Hepatic stellate cell (primary cell): Measurements from ENCODE around the gene DCAF10.
"Not testable (repeated sequence)": the region's sequence is repeated elsewhere in the genome, so short reads cannot be mapped to it uniquely, and the experiment has no call there.

Source experiments
- DNase-seq: peaks from one replicate; pipeline ENCODE4 v3.0.0; 2011; ENCODE audit warnings: low spot score

DCAF10 gene

DNA sequence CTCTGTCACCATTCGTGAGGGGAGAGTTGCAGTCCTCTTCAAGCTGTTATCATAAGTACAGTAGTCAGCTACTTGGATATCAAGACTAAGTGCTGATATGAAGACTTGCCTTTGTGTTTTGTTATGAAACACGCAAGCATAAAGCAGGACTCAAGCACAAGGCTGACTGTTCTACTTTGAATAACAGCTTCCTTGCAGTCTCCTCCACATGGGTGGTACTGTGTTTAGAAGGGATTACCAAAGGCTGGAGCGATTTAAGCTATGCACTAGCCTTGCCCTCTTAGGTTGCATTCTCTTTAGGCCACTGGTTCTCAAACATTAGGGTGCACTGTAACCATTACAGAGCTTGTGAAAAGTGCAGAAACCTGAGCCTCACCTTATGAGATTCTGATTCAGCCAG lies 61.9 kb downstream of the DCAF10 start:
- DNase-seq = no peak

- no peak for DNase-seq
Measured at GRCh38 chr9:37870081-37870798, 69.6 kb downstream of the DCAF10 start.

- no peak for DNase-seq
Measured at GRCh38 chr9:37870799-37871176, 70.2 kb downstream of the DCAF10 start.

DNA sequence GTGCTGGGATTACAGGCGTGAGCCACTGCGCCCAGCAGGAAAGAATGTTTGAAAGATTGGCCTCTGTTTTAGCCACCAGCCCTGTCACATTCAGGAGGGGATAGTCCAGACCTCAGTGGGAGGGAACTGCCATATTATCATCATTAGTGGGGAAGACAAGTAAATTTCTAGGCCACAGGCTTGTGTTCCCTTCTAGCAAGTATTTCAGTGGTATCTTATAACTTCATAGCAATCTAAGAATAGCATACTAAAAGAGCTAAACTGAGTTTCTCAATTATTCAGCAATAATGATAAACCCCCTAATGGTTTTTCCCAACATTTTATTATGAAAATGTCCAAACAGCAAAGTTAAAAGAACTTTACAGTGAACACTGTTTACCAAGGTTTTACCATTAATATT lies 73.4 kb downstream of the DCAF10 start:
- no peak for DNase-seq

DNA sequence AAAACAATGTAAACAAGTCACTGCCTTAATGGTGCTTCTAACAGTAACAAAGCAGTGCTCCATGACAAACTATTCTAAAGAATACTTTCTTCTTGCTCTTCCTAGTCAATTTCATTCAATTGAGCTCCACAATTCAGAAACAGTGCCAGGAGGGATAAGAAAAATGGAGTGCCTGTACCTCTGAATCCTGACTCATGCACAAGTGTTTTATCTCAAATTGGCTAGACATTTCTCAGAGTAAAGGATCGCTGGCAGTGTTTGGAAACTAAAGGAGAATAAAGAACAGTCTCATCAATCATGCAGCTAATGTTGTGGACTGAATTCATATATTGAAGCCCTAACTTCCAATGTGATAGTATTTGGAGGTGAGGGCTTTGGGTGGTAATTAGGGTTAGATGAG lies 75.8 kb downstream of the DCAF10 start:
- no peak for DNase-seq

DNA sequence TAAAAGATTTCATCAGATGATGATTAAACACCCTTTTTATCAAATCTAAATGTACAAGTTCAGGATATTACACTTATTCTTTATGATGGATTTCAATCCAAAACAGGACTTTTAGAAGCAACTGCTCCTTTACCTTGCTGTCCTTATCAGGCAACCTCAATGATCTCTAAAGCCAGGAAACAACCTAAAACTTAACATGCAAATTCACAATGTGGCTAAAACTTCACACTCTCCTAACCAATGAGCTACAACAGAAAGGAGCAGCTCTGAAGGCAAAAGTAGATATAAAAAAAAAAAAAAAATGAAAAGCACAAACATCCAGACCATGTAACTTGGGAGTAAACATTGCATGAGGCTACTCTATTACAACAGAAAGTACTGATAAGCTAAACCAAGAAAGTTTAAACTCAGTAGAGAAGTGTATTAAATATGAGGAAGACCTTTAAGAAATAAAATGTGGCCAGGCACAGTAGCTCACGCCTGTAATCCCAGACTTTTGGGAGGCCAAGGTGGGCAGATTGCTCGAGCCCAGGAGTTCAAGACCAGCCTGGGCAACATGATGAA lies 80.4 kb downstream of the DCAF10 start:
- no peak for DNase-seq

- DNase-seq = not testable (repeated sequence)
Measured at GRCh38 chr9:37887977-37888583, 87.5 kb downstream of the DCAF10 start.

DNA sequence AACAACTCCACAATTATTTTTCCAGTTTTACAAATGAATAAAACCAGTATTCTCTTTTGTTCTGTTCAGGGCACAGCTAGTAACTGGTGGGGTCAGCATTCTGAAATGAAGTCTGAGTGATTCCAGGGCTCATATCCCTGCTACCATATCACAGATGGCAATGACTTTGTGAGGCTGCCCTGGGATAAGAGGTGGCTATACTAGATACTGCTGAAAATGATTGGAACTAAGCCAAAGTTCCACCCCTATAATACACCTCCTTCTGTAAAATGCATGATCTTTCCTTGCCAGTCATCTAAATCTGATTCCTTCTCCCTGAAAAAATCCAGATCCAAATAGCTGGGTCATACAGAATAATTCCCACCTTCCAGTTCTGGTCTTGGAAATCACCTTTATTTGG lies 88.9 kb downstream of the DCAF10 start:
- DNase-seq = no peak

DNA sequence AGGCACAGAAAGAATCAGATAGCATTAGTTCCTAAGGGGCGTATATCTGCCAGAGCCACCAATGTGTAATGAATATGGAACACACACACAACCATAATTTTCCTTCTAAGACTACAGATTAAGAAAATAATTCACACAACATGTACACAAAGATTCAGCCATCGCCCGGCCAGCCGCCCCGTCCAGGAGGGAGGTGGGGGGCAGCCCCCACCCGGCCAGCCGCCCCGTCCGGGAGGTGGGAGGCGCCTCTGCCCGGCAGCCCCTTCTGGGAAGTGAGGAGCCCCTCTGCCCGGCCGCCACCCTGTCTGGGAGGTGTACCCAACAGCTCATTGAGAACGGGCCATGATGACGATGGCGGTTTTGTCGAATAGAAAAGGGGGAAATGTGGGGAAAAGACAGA lies 90.4 kb downstream of the DCAF10 start:
- not testable (repeated sequence) for DNase-seq

GRCh38 chr9:37892063-37892462 lies 91.5 kb downstream of the DCAF10 start:
- DNase-seq = no peak

DNA sequence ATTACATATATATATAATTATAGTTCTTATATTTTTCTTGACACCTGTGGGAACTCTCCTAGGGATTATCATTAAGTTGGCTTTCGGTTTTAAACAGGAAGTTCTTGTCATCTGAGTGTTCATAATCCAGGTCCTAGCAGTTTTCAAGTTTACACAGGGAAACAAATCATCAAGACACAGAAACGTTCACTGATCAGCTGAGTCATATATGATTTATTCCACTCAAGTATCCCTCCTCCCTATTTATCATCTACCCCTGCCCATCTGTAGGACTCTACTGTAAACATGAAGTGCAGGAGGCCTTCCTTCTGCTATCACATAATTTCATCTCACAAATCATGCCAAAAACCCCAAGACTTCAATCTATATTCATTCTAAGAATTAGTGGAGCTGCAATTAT lies 97.1 kb downstream of the DCAF10 start:
- no peak for DNase-seq

GRCh38 chr9:37899041-37899440 lies 98.4 kb downstream of the DCAF10 start:
- peak; percentile 59 for DNase-seq

DNA sequence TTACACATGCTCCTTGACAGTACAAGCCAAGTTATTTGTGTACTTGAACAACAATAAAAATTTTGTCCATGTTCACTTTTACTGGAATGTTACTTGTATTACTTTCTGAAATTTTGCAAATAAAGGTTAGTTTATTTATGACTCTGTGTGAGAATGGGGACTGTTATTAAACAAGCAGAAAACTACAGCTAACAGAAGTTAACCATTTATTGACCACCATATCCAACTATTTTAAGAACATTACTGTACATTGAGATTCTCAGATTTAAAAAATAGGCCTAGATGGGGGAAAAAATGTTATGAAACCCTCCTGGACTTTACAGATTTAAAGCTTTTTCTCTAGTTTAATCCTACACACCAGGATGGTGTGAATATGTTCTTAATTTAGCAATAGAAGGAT lies 101.5 kb downstream of the DCAF10 start:
- no peak for DNase-seq

DNA sequence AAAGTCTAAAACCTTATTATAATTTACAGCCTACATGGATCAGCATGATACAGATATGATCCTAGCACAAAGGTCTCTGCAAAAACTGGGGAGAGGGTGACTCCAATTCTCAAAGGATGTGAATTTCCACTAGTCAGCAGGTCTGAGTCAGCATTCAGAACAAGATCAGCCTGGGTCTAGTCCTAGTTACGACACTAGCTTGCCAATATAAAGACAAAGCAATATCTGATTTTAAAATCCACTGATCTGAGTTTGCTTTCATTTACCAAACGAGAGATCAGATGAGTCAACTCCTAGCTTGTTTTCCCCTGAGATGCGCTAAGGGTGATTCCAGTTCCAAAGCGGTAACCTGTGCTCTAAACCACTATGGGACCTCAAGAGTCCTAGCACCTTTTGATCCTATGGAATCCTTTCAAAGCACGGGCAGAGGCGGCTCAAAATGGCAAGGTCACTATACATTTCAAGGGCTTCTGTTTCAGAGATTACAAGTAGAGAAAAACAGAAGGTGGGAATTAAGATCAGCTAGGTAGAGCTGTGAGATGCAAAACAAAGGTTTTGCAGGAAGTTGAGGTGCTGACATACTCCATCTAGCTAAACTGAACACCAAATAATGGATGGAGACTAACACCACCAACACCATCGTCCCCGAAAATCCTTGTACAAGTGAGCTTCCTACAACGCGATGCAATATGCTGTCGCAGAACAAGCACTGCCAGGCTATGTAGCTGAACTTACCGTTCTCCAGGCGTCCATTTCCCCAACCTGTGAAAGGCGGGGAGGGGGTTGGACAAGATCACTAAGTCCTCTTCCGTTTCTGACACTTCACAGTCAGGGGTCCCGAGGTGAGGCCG lies 102.4 kb downstream of the DCAF10 start:
- DNase-seq = peak; percentile 43

- DNase-seq = peak; percentile 96
Measured at GRCh38 chr9:37903647-37904444, 103.2 kb downstream of the DCAF10 start, which contains the start of gene SLC25A51. SLC25A51 (minus strand) TSS chr9:37904127; CDS start chr9:37888550, 15,577 bp downstream.

DNA sequence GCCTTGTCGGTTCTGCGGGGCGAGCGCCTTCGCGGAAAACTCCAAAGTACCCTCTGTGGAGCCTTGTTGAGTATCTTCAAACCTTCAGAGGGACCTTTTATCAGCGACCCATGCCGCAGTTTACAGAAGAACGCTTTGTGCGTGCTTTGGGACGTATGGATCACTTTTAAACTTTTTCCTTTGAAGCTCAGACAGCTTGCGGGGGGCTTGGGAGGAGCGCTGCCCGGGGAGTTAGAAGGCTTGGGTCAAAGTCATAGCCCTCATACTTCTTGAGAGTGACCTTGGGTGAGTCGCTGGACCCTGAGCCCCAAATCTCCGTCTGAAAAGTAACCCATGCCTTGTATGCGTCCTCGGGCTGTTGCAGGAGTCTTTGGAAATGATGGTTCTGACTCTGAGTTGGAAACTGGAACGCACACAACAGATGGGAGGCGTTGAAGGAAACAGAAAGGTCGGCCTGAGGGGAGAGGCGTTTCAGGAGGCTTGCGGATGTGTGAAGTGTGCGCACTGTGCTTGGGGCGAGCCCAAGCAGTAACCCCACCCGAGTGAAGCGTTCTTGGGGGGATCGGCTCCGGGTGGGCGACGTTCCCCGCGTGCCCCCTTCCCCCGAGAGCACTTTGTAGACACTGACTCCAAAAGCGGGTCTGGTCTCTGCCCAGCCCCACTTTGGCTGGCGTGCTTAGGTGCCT lies 104.0 kb downstream of the DCAF10 start:
- DNase-seq = no peak

GRCh38 chr9:37905131-37905505 lies 104.5 kb downstream of the DCAF10 start:
- no peak for DNase-seq

GRCh38 chr9:37905776-37906175 lies 105.2 kb downstream of the DCAF10 start:
- no peak for DNase-seq

DNA sequence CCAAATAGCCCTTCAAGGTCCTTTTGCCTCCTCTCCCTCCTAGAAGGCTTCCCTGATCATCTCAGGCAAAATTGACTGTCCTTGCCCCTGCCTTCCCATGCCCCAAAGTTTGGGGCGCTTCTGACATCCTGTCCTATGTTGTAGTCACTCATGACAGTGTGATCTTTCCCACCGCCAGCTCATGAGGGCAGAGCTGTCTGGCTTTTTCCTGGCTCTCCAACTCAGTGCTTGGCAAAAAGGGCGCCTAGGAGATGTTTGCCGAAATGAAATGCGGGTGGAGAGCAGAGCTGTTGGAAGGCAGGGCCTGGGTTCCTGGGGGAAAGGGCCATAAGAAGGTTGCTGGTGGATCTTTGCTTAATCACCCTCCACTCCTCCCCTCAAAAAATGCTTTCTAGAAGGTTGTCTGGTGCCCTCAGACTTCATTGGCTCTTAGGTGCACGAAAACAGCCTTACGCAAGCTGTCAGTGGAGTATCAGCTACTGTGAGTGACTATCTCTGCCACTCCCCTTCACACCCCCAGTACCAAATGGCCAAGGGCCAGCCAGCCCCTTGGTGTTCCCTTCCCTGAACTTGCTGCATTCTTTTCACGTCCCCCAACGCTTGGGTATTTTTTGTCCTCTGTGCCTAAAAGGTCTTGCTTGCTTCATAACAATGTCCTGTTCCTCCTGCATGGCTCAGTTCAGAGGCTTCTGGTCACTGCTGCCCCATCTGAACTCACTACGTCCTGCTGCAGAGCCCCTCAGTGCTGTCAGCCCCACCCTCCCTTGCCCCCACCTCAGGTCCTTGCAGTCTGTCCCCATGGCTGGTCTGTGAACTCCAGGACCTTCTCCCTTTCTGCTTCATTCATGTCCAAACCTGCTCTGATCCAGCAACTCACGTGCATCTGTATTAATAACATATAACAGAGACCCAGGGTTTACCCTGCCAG lies 106.0 kb downstream of the DCAF10 start:
- DNase-seq = no peak

DNA sequence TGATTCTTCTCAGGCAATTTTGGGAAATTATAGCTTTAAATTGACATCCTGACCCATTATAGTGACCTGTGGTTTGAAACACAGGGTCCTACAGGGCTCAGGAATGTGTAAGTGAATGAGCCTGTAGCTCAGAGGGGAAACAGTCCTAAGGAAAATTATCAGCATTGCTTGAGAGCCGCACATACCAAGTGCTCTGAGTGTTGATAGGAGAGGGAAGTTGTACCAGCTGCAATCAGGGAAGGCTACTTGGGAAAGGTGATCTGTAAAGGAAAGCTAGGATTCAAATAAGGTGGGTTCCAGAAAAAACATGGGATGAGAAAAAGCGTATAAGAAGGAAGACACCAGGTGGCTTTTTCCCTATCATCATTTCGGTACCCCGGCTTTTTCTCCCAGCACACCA lies 107.7 kb downstream of the DCAF10 start:
- DNase-seq = no peak
